PFSK-1 (cell line): ENCODE measurements around the gene FOXF2.

Experiments used
- POLR2AphosphoS5 ChIP-seq: IDR thresholded peaks from 2 replicates; pipeline ENCODE4 v1.6.1; 2012; ENCODE audit warnings: low read depth, mild to moderate bottlenecking, control low read depth, low read length, moderate library complexity
- SIN3A ChIP-seq: IDR thresholded peaks from 2 replicates; pipeline ENCODE4 v1.6.1; 2012; ENCODE audit warnings: mild to moderate bottlenecking, low read length, moderate library complexity, borderline replicate concordance; ENCODE audit not compliant: insufficient read depth
- TAF1 ChIP-seq: IDR thresholded peaks from 2 replicates; pipeline ENCODE4 v1.6.1; 2012; ENCODE audit warnings: low read length, control low read depth, borderline replicate concordance; ENCODE audit not compliant: insufficient read depth
- TF ChIP-seq, protein P1 (sequence below), 2 experiments: IDR thresholded peaks; 2 replicates each; pipeline versions ENCODE4 v1.6.1 to v1.8.0; 2011 to 2012; ENCODE audit warnings: low read depth in 2 of 2, low read length in 2 of 2, control low read depth in 1 of 2, inconsistent platforms in 1 of 2, mild to moderate bottlenecking in 1 of 2, moderate library complexity in 1 of 2; ENCODE audit not compliant: insufficient read depth in 1 of 2

DNA sequence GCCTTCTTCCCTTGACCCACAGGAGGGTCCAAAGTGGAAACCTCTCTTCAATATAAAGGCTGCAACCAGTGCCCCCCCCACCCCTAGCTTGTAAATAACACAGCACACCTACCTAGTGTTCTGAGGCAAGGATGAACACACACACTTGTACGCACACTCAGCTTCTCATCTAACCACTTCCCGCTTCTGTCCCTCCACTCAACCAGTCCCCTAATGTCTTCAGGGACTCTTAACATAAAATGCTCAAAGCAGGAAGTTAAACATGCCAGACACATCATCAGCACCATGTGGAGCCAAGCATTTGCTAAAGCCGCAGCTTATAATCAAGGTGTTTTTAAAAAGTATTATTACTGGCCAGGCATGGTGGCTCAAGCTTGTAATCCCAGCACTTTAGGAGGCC lies 42.2 kb upstream of the FOXF2 start:
- no peak for TF ChIP-seq POLR2AphosphoS5
- TF ChIP-seq, protein P1, sequence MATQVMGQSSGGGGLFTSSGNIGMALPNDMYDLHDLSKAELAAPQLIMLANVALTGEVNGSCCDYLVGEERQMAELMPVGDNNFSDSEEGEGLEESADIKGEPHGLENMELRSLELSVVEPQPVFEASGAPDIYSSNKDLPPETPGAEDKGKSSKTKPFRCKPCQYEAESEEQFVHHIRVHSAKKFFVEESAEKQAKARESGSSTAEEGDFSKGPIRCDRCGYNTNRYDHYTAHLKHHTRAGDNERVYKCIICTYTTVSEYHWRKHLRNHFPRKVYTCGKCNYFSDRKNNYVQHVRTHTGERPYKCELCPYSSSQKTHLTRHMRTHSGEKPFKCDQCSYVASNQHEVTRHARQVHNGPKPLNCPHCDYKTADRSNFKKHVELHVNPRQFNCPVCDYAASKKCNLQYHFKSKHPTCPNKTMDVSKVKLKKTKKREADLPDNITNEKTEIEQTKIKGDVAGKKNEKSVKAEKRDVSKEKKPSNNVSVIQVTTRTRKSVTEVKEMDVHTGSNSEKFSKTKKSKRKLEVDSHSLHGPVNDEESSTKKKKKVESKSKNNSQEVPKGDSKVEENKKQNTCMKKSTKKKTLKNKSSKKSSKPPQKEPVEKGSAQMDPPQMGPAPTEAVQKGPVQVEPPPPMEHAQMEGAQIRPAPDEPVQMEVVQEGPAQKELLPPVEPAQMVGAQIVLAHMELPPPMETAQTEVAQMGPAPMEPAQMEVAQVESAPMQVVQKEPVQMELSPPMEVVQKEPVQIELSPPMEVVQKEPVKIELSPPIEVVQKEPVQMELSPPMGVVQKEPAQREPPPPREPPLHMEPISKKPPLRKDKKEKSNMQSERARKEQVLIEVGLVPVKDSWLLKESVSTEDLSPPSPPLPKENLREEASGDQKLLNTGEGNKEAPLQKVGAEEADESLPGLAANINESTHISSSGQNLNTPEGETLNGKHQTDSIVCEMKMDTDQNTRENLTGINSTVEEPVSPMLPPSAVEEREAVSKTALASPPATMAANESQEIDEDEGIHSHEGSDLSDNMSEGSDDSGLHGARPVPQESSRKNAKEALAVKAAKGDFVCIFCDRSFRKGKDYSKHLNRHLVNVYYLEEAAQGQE (IDR thresholded peaks at IDR 0.05; ENCODE audit: insufficient read depth in 1 of 2, low read depth in 2 of 2, low read length in 2 of 2) = no peak
- TF ChIP-seq TAF1 = no peak
- TF ChIP-seq SIN3A = no peak
